Activated gamma-delta T cell (primary cell): ENCODE measurements around the gene IGFBP6.
A peak's percentile ranks its signal among the peaks of the same experiment; 100 is the strongest.

Source experiments
- DNase-seq: peaks from one replicate; lab custom pipeline; 2025; lab: John Stamatoyannopoulos, UW
- total RNA-seq, 2 donors: gene quantifications; one replicate each; lab custom pipeline; 2026; lab: John Stamatoyannopoulos, UW

IGFBP6 gene
- total RNA-seq, result 0.35 to 0.92 reads per million in 2 donors

GRCh38 chr12:53097564-53098353, at the start of gene IGFBP6:
TSS of gene IGFBP6 (plus strand) at chr12:53097667. CDS start at chr12:53097718, 51 bp downstream.
- DNase-seq, result peak; percentile 45

GRCh38 chr12:53048033-53048779, 49.3 kb upstream of the IGFBP6 start:
- DNase-seq, result no peak

DNA sequence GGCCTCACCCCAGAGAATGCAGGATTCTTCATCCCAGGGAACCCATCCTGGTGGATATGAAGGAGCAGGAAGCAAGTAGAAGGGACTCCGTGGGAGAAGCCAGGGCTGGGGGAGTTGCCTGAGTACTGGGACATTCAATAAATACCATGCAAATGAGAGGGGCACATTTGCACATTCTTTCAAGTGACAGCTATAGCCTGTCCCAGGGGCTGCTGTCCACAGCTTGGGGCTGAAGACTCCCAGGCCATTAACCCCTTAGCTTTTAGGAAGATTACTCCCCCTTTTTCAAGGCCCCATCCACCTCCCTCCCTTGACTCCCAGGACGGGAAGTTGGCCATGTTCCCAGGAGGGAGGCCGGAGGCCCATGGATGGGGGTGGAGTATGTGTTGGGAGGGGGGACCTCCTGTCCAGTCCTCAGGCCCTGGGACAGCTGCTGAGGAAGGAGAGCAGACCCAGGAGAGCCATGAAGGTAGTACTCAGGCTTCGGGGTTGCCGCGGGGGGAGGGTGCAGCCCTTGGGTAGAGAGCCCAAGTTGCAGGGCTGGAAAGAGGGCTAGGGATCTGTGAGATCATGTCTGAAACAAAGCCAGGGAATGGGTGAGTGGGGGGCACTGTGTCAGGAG, 48.6 kb upstream of the IGFBP6 start:
- no peak for DNase-seq

GRCh38 chr12:53049571-53050318, 47.7 kb upstream of the IGFBP6 start, which contains the start of gene TNS2:
TSS of gene TNS2 (plus strand) at chr12:53050065. CDS start at chr12:53050186, 121 bp downstream.
- DNase-seq, result no peak

DNA sequence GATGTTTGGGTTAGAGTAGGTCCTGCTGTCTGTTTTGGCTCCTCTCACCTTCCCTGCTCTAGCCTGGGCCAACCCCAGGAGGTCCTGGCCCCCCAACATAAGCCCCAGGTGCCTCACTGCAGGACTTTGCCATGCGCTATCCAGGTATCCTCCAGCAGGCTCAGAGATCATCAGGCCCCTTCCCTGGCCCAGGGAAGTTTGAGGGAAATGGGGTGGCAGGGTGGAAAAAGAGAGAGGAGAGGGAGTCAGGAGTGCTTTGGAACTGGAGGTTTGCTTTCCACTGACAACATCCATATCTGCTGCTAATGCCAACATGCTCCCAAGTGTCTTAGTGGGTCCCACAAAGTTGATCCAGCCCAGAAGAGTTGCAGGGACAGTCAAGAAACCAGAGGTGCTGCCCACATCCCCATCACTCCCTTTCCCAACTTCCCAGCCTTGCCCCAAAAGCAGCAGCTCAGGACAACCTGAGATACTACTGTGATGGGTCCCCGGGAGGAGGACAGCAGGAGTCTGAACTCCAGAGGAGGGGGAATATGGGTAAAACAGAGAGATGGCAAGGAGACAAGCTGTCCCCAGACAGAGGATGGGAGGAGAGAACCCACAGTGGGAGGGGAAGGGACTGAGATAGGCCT, 46.9 kb upstream of the IGFBP6 start:
- no peak for DNase-seq

- no peak for DNase-seq
Measured at GRCh38 chr12:53051058-53051880, 46.2 kb upstream of the IGFBP6 start.

DNA sequence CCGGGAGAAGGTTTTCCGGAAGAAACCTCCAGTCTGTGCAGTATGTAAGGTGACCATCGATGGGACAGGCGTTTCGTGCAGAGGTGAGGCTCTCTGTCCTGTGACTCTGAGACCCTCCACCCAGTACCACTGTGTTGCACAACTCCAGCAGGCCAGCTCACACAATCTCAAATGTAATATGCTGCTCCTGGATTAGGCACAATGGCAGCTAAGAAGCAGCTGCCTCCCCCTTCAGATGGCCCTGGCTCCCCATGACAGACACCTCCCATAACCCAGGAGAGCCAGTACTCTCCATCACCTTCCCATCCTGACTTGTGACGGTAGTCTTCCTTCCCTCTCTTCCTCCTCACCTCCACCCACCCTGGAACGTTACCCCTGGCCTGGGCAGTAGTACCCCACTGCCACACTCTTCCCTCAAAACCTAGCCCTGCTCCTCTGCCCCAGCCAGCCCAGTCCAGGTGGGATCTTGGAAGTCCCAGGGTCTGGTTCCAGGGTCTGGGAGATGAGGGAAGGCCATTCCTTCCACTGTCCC, 45.5 kb upstream of the IGFBP6 start:
- no peak for DNase-seq

DNA sequence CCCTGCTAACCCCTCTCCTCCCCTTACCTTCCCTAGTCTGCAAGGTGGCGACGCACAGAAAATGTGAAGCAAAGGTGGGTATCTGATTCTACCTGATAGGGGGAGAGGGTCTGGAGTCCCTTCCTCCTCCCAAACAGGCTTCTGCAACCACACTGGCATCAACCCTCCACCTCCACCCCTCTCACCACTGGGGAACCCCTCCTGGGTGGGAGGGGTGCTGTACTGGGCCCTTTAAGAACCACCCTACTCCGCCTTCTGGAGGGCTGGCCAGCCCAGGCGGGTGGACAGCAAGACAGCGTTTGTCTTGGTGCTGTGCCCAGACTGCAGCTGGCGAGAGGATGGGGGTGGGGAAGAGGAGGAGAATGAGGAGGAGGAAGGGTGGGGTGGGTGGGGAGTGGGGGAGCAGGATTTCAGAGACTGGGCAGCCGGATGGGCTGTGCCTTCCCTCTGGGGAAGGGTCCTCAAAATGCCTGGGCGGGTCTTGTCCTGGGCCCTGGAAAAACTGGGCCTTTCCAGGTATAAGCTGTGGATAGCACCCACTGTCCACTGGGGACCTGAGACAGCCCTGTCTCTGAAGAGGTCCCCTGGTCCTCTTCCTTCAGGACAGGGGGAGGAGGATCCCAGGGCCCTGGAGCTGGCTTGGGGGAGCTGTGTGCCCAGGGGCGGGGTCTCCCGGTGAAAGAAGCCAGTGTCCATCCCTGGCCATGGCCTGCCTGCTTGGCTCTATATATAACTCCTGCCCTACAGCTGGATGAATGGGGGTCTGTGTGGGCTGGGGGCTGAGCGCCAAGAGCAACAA, 44.8 kb upstream of the IGFBP6 start:
- no peak for DNase-seq

GRCh38 chr12:53053218-53054111, 44.0 kb upstream of the IGFBP6 start:
- no peak for DNase-seq

DNA sequence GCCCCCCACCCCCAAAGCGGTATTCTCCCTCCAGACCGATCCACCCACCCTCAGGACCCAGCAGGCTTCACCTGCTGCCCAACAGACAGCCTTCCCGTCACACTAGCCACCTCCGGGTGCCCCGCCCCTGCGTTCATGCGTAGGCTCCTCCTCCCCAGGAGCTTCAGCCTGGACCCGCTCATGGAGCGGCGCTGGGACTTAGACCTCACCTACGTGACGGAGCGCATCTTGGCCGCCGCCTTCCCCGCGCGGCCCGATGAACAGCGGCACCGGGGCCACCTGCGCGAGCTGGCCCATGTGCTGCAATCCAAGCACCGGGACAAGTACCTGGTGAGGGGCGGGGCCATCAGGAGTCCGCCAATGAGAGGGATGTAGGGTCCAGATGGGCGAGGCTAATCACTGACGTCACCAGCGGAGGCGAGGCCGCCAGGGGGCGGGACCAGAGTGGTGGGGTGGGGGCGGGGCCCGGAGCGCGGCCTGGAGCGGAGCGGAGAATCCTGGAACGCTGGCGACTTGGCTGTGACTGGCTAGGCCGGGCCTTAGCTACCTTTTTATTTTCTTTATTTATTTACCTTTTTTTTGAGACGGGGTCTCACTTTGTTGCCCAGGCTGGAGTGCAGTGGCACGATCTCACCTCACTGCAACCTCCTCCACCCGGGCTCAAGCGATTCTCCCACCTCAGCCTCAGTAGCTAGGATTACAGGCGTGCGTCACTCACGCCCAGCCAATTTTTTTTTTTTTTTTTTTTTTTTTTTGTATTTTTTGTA, 43.2 kb upstream of the IGFBP6 start:
- peak; percentile 72 for DNase-seq

DNA sequence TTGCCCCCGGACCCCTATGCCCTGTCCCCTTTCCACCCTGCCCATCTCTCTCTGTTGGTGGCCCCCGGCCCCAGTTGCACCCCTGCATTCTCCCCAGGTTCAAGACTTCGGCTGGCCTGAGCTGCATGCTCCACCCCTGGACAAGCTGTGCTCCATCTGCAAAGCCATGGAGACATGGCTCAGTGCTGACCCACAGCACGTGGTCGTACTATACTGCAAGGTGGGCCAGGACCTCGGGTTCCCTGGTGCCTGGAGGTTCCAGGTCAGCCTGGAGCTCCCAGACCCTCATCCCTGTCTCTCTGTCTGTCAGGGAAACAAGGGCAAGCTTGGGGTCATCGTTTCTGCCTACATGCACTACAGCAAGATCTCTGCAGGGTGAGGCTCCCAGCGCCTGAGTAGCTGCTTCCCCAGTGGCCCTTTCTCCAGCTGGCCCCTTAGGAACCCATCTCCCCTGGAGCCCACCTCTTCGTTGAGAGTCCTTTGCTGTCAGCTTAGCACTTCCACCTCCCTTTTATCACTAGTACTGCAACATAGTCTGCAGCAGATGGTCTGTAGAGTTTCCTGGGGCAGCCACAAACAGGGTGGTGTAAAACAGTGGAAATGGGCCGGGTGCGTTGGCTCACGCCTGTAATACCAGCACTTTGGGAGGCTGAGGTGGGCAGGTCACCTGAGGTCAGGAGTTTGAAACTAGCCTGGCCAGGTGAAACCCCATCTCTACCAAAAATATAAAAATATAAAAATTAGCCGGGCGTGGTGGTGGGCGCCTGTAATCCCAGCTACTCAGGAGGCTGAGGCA, 41.8 kb upstream of the IGFBP6 start:
- no peak for DNase-seq

DNA sequence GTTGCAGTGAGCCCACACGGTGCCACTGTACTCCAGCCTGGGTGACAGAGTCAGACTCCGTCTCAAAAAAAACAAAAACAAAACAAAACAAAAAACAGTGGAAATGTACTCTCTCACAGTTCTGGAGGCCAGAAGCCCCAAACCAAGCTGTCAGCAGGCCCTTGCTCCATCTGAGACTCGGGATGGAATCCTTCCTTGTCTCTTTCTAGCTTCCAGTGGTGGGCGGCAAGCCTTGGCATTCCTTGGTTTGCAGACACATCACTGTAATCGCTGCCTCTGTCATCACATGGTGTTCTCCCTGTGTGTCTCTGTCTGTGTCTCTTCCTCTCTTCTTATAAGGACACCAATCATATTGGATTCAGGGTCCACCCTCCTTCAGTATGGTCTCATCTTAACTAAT, 41.2 kb upstream of the IGFBP6 start:
- no peak for DNase-seq

- DNase-seq, result no peak
Measured at GRCh38 chr12:53056901-53057300, 40.6 kb upstream of the IGFBP6 start.

GRCh38 chr12:53057816-53058500, 39.5 kb upstream of the IGFBP6 start:
- no peak for DNase-seq

DNA sequence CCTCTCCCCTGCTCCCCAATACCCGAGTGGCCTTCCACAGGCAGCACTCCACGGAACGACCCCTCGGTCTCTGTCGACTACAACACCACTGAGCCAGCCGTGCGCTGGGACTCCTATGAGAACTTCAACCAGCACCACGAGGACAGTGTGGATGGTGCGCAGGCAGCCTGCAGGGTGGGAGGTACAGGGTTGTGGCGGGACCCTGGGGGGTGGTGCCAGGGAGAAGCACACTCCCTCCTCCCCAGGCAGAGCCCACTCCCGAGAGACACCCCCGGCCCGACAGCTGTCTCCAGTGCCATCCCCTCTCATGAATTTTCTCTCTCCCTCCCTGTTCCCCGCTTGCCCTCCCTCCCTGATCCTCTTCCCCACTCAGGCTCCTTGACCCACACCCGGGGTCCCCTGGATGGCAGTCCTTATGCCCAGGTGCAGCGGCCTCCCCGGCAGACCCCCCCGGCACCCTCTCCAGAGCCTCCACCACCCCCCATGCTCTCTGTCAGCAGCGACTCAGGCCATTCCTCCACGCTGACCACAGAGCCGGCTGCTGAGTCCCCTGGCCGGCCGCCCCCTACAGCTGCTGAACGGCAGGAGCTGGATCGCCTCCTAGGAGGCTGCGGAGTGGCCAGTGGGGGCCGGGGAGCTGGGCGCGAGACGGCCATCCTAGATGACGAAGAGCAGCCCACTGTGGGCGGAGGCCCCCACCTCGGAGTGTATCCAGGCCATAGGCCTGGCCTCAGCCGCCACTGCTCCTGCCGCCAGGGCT, 38.6 kb upstream of the IGFBP6 start:
- DNase-seq, result no peak
